Endothelial cell of umbilical vein (primary cell): ENCODE measurements around the gene STEAP1. TPM values are rescaled to one million over a fixed set of nuclear protein-coding genes. Genes with fewer than 3 reads are reported as not detected.

ENCODE experiments used
- BruUV-seq: library from RNA; stranded (reverse); fragments of 400-500 nt; replicated peaks from 2 replicates; lab custom pipeline; 2021; lab: Mats Ljungman, UMichigan
- CTCF ChIA-PET: fragments of 300-600, 350-600 bp; sonication (Branson Sonifier 250); formaldehyde crosslinking; loops from one replicate; lab custom pipeline; 2021; ENCODE audit warnings: antibody characterized with exemption, inconsistent platforms; lab: Charles Lee
- POLR2A ChIA-PET: fragments of 300-600, 350-600 bp; sonication (Branson Sonifier 250); formaldehyde crosslinking; loops from one replicate; lab custom pipeline; 2021; ENCODE audit warnings: antibody characterized with exemption, inconsistent platforms; lab: Charles Lee
- DNase-seq: peaks from one replicate; pipeline ENCODE4 v3.0.0-alpha.2; 2011; ENCODE audit warnings: low read depth, low spot score
- FAIRE-seq: peaks from 2 replicates; lab custom pipeline; 2011; peaks lifted over from hg19 to GRCh38; lab: Jason Lieb, UNC
- H2AFZ ChIP-seq: 2 replicates; pipeline ENCODE4 v1.6.0; 2012; ENCODE audit warnings: low read depth, low read length, control low read depth, inconsistent platforms
- H3K27ac ChIP-seq: 2 replicates; pipeline ENCODE4 v1.5.1; 2011; ENCODE audit warnings: low read depth, mild to moderate bottlenecking, control low read depth, low read length, moderate library complexity; ENCODE audit not compliant: insufficient read depth
- H3K27me3 ChIP-seq, 2 experiments: 2 replicates each; pipeline versions ENCODE4 v1.6.0 to v1.6.1; 2011; ENCODE audit warnings: low read length in 2 of 2, mixed read lengths in 1 of 2; ENCODE audit not compliant: control insufficient read depth in 2 of 2, insufficient read depth in 2 of 2
- H3K36me3 ChIP-seq, 2 experiments: 2 replicates in 1 of 2; 3 replicates in 1 of 2; pipeline ENCODE4 v1.5.1; 2011; ENCODE audit warnings: low read length in 2 of 2, mild to moderate bottlenecking in 1 of 2, moderate library complexity in 1 of 2; ENCODE audit not compliant: control insufficient read depth in 2 of 2, insufficient read depth in 2 of 2; ENCODE audit errors: extremely low read depth in 1 of 2
- H3K4me1 ChIP-seq: 3 replicates; pipeline ENCODE4 v1.5.1; 2011; ENCODE audit warnings: mild to moderate bottlenecking, low read length; ENCODE audit not compliant: control insufficient read depth, insufficient read depth; ENCODE audit errors: extremely low read depth
- H3K4me2 ChIP-seq: 2 replicates; pipeline ENCODE4 v1.6.1; 2011; ENCODE audit warnings: low read length, control low read depth, mixed read lengths; ENCODE audit not compliant: insufficient read depth
- H3K4me3 ChIP-seq, 3 experiments: fragments of 200-600 bp in 1 of 3; sonication (generic), shearing (Covaris generic) in 1 of 3; replicated peaks in 1 of 3; 2 replicates each; pipeline ENCODE4 v1.5.1; 2011 to 2016; ENCODE audit warnings: control low read depth in 3 of 3, low read length in 3 of 3, mild to moderate bottlenecking in 2 of 3, inconsistent platforms in 1 of 3, low read depth in 1 of 3, moderate library complexity in 1 of 3; ENCODE audit not compliant: insufficient read depth in 1 of 3
- H3K79me2 ChIP-seq: 2 replicates; pipeline ENCODE4 v1.6.0; 2012; ENCODE audit warnings: low read length, inconsistent platforms; ENCODE audit not compliant: control insufficient read depth, insufficient read depth
- H3K9ac ChIP-seq: replicated peaks from 2 replicates; pipeline ENCODE3; 2011; ENCODE audit warnings: low read length, control low read depth; ENCODE audit not compliant: insufficient read depth; ENCODE audit errors: extremely low read depth
- H3K9me1 ChIP-seq: replicated peaks from 3 replicates; pipeline ENCODE4 v1.6.0; 2011; ENCODE audit warnings: mild to moderate bottlenecking, low read length; ENCODE audit not compliant: control insufficient read depth, insufficient read depth; ENCODE audit errors: extremely low read depth
- H3K9me3 ChIP-seq: replicated peaks from 2 replicates; pipeline ENCODE4 v1.5.1; 2012; ENCODE audit warnings: low read length, inconsistent platforms; ENCODE audit not compliant: control insufficient read depth, insufficient read depth
- H4K20me1 ChIP-seq: replicated peaks from 2 replicates; pipeline ENCODE3; 2011; ENCODE audit warnings: mild to moderate bottlenecking, low read length; ENCODE audit not compliant: control insufficient read depth, insufficient read depth; ENCODE audit errors: extremely low read depth
- CTCF ChIP-seq, 2 donors: IDR thresholded peaks; 1 replicate in 1 of 2; 2 replicates in 1 of 2; pipeline ENCODE4 v1.5.1; 2011; ENCODE audit warnings: low read length in 2 of 2, mild to moderate bottlenecking in 2 of 2, moderate library complexity in 2 of 2, control low read depth in 1 of 2, inconsistent platforms in 1 of 2, low read depth in 1 of 2; ENCODE audit not compliant: insufficient read depth in 1 of 2; ENCODE audit errors: extremely low read depth in 1 of 2
- EZH2 ChIP-seq: IDR thresholded peaks from 2 replicates; pipeline ENCODE4 v1.6.1; 2012; ENCODE audit warnings: borderline replicate concordance, low read depth, mild to moderate bottlenecking, moderate library complexity, low read length, inconsistent platforms; ENCODE audit not compliant: severe bottlenecking
- FOS ChIP-seq: IDR thresholded peaks from 2 replicates; pipeline ENCODE4 v1.6.1; 2011; ENCODE audit warnings: mild to moderate bottlenecking, low read length, moderate library complexity, borderline replicate concordance; ENCODE audit not compliant: insufficient read depth
- GATA2 ChIP-seq: IDR thresholded peaks from 2 replicates; pipeline ENCODE4 v1.7.0; 2011; ENCODE audit warnings: low read depth, mild to moderate bottlenecking, moderate library complexity, mixed read lengths, low read length; ENCODE audit not compliant: insufficient read length, insufficient read depth
- JUN ChIP-seq: IDR thresholded peaks from 2 replicates; pipeline ENCODE4 v1.6.1; 2011; ENCODE audit warnings: borderline replicate concordance, low read depth; ENCODE audit not compliant: insufficient read length, insufficient read depth
- MAX ChIP-seq: IDR thresholded peaks from 2 replicates; pipeline ENCODE4 v1.6.1; 2011; ENCODE audit not compliant: insufficient read depth, insufficient read length
- MYC ChIP-seq: IDR thresholded peaks from one replicate; pipeline ENCODE4 v1.6.1; 2011; ENCODE audit warnings: mild to moderate bottlenecking, low read depth, low read length
- POLR2A ChIP-seq: IDR thresholded peaks from 2 replicates; pipeline ENCODE4 v1.6.1; 2012; ENCODE audit warnings: low read depth, mild to moderate bottlenecking, control low read depth, low read length
- POLR2AphosphoS5 ChIP-seq: IDR thresholded peaks from 2 replicates; pipeline ENCODE4 v1.6.1; 2012; ENCODE audit warnings: low read depth, mild to moderate bottlenecking, control low read depth, low read length, moderate library complexity; ENCODE audit not compliant: insufficient read depth
- dilution Hi-C: fragments of 300-500 bp; cut with MboI; formaldehyde crosslinking; loops from one replicate; pipeline ENCODE4 v1.15.0; 2019; ENCODE audit warnings: low sequenced_read_pairs; ENCODE audit not compliant: extremely low pct_ligation_motif_present
- intact Hi-C: fragments of 100-400 bp; cut with micrococcal nuclease; formaldehyde crosslinking; loops from one replicate; pipeline ENCODE4 v1.10.0; 2022
- polyA plus RNA-seq, 4 experiments: library from polyadenylated mRNA; depleted of rRNA in 3 of 4; stranded (reverse) in 3 of 4; unstranded in 1 of 4; fragments of >200 nt; gene quantifications; 2 replicates each; pipeline versions ENCODE4 v1.2.1 to v1.2.3, GENCODE V29; 2011 to 2012; ENCODE audit warnings: missing spikeins in 1 of 4
- total RNA-seq: library from RNA; stranded (reverse); gene quantifications from 2 replicates; pipeline ENCODE4 v1.2.3, GENCODE V29; 2021

STEAP1 gene
- total and polyA plus RNA-seq, 2 donors (not counting 3 experiments of a cell fraction or from before 2014, with no cell fraction given): 35.0 to 42.7 TPM

GRCh38 chr7:90172624-90173023 is 18.4 kb downstream of the STEAP1 start:
- TF ChIP-seq POLR2A (no peak), CTCF (IDR thresholded peaks at IDR 0.05; ENCODE audit: extremely low read depth in 1 of 2, insufficient read depth in 1 of 2, low read depth in 1 of 2, low read length in 2 of 2) (no peak), POLR2AphosphoS5 (no peak), EZH2 (no peak), GATA2 (no peak), MYC (no peak), MAX (no peak), JUN (no peak), FOS (no peak)
- Histone ChIP-seq H3K79me2 (no peaks in the 10 kb centered on the region), H3K4me1 (peaks cover 7% of the 10 kb centered on the region), H3K9me3 (no peaks in the 10 kb centered on the region), H3K27ac (no peak overlapping the region), H3K9ac (no peak overlapping the region), H4K20me1 (no peaks in the 10 kb centered on the region), H3K4me2 (no peak overlapping the region), H2AFZ (no peak overlapping the region), H3K9me1 (no peaks in the 10 kb centered on the region), H3K27me3 (no peaks in the 10 kb centered on the region), H3K4me3 (no peak overlapping the region), H3K36me3 (no peaks in the 10 kb centered on the region)
- DNase-seq (no peak), FAIRE-seq (no peak)
- dilution Hi-C loops (no loop called here), intact Hi-C loops (no loop called here)
- ChIA-PET CTCF (interaction anchor here (1.0 to 1.5 kb wide), 2 partner anchors 23 to 39 kb away, joined by 3 to 4 read pairs; partner anchors contain the start of gene STEAP2), POLR2A (interaction anchor here (1.2 kb wide), 1 partner anchor 39 kb away, joined by 3 read pairs; the partner anchor contains the start of gene STEAP2)
- no TSS peak for BruUV-seq
